RCC 7860 (cell line): ENCODE results near the gene TMPRSS15.
A peak's percentile ranks its signal among the peaks of the same experiment; 100 is the strongest.

ENCODE experiments used
- DNase-seq: peaks from one replicate; pipeline ENCODE4 v3.0.0-alpha.2; 2015; ENCODE audit warnings: low spot score
- FAIRE-seq: peaks from 2 replicates; lab custom pipeline; 2012; peaks lifted over from hg19 to GRCh38; lab: Jason Lieb, UNC

The TMPRSS15 gene

GRCh38 chr21:18403735-18404450 lies at the start of gene TMPRSS15:
Gene TMPRSS15 (minus strand): TSS chr21:18403785. CDS start chr21:18403622, 163 bp downstream.
- no peak for DNase-seq
- no peak for FAIRE-seq

GRCh38 chr21:18451670-18452069 lies 48.1 kb upstream of the TMPRSS15 start:
- no peak for DNase-seq
- FAIRE-seq, result no peak

DNA sequence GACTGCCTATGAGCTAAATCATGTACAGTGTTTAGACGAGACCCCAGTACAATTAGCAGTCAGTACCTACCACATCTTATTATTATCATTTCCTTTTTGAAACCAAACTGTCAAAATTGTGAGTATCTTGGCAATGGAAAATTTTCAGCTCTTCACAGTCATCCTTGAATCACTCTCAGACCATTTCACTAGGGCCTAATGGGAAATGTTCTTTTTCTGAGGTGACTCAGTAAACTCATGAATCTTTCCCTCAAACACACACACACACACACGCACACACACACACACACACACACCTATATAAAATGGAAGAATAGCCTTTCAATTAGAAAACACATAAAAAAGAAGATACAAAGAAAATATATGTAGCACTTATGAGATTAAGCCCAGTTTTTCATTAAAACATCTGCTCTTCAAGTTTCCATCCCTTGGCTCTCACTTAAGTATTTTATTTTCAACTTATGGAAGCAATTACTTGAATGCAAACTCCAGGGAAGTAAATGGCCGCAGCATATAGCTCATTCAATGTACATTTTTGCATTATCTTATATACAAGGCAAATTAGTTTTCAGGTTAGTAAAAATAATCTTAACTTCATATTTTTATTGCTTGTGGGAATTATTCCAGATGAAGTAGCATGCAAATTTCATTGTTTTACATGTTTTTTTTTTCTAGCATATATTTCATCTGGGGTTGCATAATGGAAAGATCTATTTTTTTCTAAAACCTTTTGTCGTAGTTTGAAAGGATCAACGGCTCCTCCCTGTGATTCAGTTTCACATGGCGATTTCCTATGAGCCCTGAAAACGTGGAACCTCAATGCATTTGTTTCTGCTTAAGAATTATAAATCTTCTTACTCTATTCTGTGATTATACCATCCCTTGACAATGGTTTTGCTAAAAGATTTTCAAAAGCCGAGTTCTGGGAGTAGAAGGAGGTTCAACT lies 46.3 kb upstream of the TMPRSS15 start:
- FAIRE-seq (no peak), DNase-seq (no peak)

GRCh38 chr21:18443701-18444100 lies 40.1 kb upstream of the TMPRSS15 start:
- DNase-seq, result no peak
- no peak for FAIRE-seq

DNA sequence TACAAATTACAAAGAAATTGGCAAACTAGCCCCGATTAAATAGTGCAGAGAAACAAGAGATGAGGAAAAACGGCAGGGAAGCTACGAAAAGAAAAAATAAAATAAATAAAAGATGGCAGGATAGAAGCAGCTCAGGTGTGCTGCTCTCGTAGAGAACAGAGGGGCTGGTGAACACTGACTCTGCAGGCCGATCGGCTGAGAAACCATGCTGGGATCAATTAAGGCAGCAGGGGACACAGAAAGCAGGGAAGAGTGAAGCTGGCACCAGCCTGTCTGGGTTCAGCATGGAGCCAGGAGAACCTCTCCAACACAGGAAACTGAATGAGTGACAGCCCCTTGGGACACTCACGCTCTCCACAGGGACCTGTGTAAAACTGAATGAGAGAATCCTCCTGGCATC lies 39.5 kb upstream of the TMPRSS15 start:
- DNase-seq, result no peak
- no peak for FAIRE-seq

DNA sequence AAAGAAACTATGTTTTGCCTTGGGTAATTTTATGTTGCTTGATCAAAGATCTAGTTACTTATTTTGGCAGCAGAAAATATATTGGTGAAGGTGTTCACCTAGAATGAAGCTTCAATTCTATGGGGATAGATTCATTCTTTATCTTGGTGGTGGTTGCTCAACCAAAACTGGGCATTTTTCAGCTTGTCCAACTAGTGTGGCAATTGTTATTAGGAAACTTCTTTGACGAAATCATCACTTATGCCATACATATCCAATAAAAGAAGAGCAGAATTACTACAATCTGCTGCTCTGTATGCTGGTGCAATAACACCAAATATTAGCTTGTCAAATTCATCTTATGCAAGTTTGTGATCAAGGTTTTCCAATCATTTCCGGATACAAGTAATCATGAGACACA lies 26.8 kb upstream of the TMPRSS15 start:
- FAIRE-seq (no peak), DNase-seq (no peak)

DNA sequence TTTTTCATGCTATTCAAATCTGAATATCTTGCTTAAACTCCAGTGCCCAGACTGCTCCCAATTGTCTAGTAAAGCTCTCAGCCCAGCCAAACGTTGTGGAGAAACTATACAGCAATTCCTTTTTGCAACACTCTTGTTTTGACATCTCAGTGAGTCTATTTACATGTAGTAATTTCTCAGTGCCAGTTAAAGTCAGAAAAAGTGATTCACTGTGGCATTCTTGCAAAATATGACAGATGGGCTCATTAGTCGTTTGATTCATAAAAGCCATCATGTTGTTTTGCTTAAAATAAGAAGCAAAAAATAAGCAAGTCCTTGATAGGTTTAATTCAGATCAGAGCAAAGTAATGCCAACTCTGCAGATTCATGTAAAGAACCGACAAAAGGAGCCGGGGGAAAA lies 20.7 kb upstream of the TMPRSS15 start:
- FAIRE-seq, result no peak
- DNase-seq, result no peak

- FAIRE-seq, result no peak
- no peak for DNase-seq
Observed at GRCh38 chr21:18417141-18417790, 13.7 kb upstream of the TMPRSS15 start.

- DNase-seq (no peak), FAIRE-seq (no peak)
Observed at GRCh38 chr21:18411565-18411964, 8.0 kb upstream of the TMPRSS15 start.

GRCh38 chr21:18409579-18409978 lies 6.0 kb upstream of the TMPRSS15 start:
- FAIRE-seq, result no peak
- no peak for DNase-seq

GRCh38 chr21:18398843-18399242 lies 4.7 kb downstream of the TMPRSS15 start:
- no peak for DNase-seq
- FAIRE-seq, result no peak

GRCh38 chr21:18387994-18388393 lies 15.6 kb downstream of the TMPRSS15 start:
- FAIRE-seq (no peak), DNase-seq (no peak)

GRCh38 chr21:18384771-18385170 lies 18.8 kb downstream of the TMPRSS15 start:
- peak; percentile 67 for FAIRE-seq

DNA sequence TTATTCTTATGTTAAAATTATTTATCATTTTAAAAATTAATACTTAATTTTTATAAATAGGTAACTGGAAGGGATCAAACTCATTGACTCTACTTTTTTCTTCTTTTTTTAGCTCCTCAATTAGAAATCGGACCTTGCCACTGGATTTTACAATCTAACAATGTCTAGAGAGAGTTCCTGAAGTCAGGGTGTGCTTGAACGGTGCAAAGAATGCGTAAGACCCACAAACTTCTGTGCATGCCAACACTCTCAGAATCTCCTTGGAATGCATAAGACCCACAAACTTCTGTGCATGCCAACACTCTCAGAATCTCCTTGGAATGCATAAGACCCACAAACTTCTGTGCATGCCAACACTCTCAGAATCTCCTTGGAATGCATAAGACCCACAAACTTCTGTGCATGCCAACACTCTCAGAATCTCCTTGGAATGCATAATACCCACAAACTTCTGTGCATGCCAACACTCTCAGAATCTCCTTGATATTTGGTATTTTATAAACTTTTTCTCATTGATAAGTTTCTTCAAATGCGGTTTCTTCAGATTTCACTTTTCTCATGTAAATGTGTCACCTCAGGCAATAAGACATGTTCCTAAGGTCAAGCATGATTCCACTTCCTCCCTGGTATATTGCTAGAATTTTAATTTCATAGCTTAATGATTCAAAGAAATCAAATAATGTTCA lies 20.5 kb downstream of the TMPRSS15 start:
- DNase-seq (peak; percentile 25), FAIRE-seq (peak; percentile 72)

More at GRCh38 chr21:18384771-18385170, 18.8 kb downstream of the TMPRSS15 start:
- peak; percentile 32 for DNase-seq

- DNase-seq (no peak), FAIRE-seq (no peak)
Observed at GRCh38 chr21:18382141-18382540, 21.4 kb downstream of the TMPRSS15 start.

DNA sequence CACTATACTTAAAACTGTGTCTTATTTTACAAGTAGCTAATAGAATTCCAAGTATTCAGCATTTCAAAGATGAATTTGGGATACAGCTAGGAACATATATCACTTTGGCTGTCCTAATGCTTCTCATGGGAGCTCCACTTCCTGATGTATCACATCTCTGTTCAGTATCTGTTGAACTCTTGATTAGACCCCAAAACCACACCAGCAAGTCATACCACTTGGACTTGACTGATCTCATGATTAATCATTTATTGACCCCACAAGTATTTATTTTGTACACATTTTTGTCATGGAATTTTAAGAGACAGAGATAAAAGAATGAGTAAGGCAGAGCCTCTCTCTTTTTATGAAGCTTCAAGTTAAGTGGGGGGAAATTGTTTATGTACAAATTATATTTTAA lies 30.0 kb downstream of the TMPRSS15 start:
- no peak for FAIRE-seq
- peak; percentile 24 for DNase-seq

DNA sequence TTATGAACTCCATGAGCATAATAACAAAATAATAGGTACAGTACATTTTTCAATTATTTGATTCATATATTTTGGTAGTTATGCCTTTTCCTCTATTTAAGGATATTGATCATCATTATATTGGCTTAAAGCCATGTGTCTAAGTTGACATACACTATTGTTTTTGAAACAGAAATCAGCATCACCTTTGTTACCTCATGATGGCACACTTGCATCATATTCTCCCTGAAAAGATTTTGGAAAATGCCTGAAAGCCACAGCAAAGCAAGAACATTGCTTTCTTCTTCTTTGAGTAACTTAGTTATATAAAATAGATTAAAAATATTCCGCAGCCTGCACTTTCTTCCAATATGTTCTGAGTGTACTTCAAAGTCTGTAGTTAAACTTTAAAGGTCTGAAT lies 33.3 kb downstream of the TMPRSS15 start:
- DNase-seq (no peak), FAIRE-seq (no peak)

- DNase-seq (no peak), FAIRE-seq (no peak)
Observed at GRCh38 chr21:18369115-18369514, 34.5 kb downstream of the TMPRSS15 start.

DNA sequence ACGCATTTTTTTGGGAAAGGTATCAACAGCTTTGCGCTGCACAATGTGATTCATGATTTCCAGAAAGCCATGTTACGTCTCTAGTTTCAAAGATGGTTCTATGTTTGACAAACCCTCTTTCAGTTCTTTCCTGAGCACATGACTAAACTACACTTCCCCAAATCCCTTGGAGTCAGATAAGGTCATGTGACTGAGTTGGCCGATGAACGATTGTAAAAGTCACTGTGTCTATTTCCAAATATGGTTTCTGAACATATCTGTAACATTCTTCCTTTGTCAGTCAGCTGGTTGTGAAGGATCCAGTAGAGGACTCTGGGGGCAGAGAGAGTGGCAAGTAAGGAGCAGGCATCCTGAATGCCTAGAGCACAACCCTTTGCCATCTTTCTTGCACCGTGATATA lies 35.4 kb downstream of the TMPRSS15 start:
- FAIRE-seq (no peak), DNase-seq (no peak)

DNA sequence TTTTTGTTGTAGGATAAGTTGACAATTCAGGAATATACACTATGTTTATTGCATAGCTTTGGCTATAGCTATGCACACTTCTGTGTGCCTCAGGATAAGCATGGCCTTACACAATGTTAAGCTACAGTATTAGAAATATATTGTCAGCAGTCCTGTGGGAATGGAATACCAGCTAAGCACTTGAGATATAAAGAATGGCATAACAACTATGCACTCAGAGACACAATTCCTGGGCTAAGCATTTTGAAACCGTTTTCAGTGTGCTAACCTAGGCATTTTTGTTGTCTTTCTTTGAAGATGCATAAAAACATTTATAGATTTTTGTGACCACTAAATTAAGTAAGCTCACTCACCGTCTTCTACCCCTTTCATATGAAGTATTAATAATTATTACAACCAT lies 46.8 kb downstream of the TMPRSS15 start:
- DNase-seq (no peak), FAIRE-seq (no peak)

GRCh38 chr21:18354947-18355346 lies 48.6 kb downstream of the TMPRSS15 start:
- FAIRE-seq, result no peak

More at GRCh38 chr21:18354947-18355346, 48.6 kb downstream of the TMPRSS15 start:
- no peak for DNase-seq
